Kidney tubule cell (primary cell): ENCODE results near the gene ST6GAL1.
A peak's percentile ranks its signal among the peaks of the same experiment; 100 is the strongest.
"Not testable (repeated sequence)": the region's sequence is repeated elsewhere in the genome, so short reads cannot be mapped to it uniquely, and the experiment has no call there.

Source experiments
- DNase-seq: peaks from one replicate; pipeline ENCODE4 v3.0.0-alpha.2; 2018; ENCODE audit warnings: low spot score

ST6GAL1 gene

DNA sequence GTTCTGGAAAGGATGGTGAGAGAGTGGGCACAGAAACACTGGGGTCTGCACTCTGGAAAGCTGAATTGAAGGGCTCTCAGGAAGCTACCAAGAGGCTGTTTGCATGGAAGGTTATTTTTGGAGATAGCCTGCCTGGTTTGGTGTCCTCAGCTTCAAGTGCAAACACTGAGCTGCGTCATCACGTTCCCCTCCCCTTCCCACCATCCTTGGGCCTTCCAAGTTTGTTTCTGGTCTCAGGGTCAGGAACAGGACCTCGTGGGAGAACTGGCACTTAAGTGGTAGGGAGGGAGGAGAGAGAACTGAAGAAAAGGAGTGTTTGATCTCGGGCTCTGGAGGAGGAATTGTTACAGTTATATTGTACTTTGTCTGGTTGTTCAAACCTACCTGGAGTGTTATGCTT is 10.6 kb downstream of the ST6GAL1 start:
- no peak for DNase-seq

DNA sequence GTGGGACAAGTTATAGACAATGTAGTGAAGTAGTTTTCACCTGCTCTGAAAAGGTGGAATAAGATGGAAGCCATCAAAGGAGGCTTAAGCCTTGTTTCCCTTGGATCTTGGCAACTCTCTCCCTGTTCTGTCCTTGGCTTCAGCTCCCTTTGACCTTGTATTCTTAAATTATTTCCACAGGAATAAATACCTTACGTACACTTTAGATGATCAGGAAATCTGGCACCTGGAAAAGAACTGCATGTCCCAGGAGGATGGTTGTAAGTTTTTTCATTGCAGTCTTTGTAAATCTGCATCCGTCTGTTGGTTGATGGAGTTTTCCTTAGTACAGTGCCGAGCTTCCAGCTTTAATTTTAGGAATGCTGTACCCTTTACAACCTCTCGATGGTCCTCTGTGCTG is 11.8 kb downstream of the ST6GAL1 start:
- no peak for DNase-seq

DNA sequence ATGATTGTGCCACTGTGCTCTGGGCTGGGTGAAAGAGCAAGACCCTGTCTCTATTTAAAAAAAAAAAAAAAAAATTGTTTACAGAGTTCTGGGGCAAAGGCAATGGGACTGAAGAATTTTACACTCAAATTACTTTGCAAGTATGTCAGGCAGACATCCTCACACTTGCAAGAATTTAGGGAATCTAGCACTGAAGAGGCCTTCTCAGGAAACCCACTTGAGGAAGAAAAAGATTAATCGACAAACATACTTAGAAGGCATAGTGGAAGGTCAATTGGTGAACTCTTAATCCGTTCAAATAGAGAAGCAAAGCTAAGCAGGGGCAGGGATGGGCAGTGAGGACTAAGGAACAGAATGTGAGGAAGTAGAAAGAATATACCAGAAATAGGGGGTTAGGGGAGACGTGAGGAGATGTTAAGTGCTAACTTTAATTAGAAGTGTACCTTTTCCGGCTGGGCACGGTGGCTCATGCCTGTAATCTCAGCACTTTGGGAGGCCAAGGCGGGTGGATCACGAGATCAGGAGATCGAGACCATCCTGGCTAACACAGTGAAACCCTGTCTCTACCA is 15.0 kb downstream of the ST6GAL1 start:
- no peak for DNase-seq

DNA sequence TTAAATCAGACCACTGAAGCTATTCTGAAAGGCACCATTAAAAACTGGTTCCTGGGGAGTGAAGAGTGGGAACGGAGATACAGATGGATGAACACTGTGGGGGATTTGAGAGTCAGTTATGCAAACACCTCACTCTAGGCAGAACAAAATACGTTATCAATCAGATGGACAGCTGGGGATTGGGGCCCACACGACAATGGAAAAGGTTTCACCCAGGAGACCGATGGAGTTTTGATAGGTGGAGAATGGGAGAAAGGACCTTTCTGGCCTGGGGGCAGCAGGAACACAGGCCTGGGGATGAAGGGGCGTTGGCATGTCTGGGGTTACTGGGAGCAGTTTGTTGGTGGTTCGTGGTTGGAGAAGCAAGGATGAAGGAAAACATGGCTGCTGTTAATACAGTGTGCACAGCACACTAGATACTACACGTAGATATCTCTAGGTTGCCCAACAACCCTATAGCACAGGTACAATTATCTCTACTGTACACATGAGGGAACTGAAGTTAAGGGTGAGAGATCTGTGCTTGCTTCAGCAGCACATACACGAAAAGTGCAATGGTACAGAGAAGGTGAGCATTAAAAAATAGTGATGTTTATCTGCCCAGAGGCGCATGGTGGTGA is 16.5 kb downstream of the ST6GAL1 start:
- DNase-seq: no peak

DNA sequence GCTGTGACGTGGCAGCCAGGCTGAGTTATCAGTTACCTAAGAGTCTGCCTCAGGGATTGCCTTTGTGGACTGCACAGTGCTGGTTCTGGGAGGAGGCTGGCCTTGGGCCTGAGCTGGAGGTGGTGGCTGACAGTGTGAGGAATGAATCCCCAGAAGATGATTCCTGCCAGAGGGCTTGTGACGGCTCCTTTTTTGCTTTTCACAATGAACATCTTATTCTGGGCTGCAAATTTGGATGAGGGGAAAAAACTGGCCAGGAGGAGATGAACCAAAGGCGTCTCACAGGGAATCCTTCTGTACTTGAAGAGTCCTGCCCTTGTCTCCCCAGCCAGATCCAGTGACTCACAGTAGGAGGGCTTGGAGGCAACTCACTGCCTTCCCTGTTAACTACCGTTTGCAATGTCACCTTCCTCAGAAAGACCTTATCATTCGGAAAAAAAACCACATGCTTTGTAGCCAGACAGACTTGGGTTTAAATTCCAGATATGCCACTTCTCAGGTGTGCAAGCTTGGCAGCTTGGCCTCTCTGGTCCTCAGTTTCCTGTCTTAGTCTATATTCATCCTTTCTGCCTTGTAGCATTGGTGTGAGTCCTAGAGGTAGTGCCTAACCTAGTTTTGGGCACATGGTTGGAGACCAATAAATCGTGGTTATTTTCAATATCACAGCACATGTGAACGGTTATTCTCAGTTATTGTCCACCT is 19.1 kb downstream of the ST6GAL1 start:
- peak; percentile 27 for DNase-seq

DNA sequence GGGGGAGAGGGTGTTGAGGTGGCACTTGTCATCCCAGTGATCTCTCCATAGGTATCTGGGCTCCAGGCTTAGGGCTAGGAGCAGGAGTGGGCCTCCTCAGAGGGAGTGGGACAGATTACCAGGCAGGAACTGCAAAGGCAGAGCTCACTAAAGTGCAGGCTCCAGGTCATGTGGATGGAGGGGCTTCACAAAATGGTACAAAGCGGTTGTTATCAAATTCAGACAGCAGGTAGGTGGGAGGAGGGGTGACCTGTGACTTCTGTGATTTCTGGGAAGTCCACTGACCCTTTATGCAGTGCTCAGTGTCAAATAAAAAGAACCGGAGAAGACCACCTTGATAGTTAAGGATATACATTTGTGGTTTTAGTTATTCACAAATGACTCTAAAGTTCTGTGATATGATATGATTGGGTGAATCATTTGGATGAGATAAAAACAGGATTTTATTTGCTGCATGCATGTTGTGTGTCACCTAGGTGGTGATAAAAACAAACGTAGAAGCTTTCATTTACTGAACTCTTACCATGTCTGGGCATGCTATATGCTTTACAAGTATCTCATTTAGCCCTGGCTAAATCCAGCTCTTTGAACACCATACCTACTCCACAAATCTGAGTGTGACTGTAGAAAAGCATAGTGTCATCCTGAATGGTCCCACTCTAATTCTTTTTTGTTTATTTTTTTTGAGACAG is 20.2 kb downstream of the ST6GAL1 start:
- DNase-seq: no peak

DNA sequence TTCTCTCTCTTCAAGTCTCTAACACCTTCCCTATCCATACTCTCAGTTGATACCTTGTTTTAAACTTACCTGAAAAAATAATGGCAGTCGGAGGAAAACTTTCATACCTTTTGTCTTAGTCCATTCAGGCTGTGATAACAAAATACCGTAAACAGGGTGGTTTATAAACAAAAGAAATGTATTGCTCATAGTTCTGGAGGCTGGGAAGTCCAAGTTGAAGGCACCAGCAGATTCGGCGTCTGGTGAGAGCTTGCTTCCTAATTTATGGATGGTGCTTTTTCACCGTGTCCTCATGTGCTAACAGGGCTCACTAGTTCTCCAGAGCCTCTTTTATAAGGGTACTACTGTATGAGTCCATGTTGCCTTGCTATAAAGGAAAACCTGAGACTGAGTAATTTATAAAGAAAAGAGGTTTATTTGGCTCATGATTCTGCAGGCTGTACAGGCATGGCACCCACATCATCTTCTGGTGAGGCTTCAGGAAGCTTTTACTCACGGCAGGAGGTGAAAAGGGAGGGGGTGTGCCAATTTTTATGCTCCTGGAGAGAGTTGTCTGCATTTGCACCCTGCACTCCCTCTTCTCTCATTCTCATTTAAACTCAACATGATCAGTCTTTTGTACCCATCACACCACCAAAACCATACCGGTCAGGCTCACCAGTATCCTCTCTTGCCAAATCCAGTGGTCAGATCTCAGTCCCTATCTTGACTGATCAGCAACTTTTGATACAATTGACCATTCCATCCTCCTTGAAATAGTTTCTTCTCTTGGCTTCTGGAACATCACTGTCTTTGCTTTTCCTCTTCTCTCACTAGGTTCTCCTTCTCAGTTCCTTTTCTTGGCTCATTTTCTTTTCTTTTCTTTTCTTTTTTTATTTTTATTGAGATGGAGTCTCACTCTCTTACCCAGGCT is 21.6 kb downstream of the ST6GAL1 start:
- DNase-seq: no peak

DNA sequence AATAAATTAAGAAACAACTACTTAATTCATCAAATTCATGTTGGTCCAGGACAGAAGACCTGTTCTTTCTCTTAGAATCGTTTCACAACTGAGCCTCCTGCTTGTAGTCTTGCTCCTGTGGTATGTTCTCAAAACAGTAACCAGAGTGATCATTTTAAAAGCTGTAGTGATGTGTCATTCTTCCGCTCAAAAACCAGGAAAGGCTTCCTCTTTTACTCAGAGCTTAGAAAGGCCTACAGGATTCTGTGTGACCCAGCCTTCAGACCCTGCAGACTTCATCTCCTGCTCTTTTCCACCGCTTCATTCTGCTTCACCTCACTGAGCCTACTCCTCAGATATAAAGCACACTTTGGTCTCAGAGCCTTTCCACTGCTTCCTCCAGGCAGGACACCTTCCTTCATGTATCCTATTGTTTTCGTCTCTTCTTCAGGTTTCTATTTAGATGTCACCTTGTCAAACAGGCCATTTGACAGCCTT is 22.7 kb downstream of the ST6GAL1 start:
- DNase-seq: peak; percentile 52

DNA sequence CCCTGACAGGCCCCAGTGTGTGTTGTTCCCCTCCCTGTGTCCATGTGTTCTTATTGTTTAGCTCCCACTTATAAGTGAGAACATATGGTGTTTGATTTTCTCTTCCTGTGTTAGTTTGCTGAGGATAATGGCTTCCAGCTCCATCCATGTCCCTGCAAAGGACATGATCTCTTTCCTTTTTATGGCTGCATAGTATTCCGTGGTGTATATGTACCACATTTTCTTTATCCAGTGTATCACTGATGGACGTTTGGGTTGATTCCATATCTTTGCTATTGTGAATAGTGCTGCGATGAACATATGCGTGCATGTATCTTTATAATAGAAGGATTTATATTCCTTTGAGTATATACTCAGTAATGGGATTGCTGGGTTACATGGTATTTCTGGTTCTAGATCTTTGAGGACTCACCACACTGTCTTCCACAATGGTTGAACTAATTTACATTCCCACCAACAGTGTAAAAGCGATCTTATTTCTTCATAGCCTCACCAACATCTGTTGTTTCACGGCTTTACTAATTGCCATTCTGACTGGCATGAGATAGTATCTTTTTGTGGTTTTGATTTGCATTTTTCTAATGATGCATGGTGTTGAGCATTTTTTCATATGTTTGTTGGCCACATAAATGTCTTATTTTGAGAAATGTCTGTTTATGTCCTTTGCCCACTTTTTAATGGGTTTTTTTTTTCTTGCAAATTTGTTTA is 23.8 kb downstream of the ST6GAL1 start:
- DNase-seq: not testable (repeated sequence)

DNA sequence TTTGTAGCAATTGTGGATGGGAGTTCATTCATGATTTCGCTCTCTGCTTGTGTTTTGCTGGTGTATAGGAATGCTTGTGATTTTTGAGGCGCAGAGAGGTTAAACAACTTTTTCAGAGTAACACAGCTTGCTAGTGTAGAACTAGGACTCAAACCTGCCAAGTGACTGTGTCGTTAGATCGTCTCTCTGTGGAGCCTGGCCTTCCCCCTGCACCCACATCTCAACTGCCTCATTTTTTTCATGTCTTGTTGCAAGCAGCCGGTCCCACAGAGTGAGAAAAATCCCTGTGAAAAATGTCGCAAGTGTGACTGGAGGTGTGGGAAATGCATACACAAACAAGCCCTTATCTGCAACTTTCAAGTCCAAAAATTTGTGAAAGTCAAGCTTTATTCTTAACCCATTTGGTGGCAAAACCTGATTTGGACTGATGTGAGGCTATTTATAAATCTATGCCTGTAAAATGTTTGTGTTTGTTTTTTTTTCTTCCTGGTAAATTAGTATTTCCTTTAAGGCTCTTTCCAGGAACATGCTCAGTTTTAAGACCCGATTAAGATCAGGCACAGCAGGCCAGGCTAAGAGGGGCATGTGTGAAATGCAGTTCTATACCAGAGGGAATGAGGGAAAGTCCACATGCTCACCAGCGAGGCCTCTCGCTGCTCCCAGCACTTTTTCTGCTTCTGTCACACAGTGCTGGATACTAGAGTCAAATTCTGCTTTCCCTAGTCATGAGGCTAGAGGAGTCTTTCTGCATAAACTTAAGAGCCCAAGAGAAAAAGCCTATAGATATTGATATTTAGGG is 25.8 kb downstream of the ST6GAL1 start:
- no peak for DNase-seq

DNA sequence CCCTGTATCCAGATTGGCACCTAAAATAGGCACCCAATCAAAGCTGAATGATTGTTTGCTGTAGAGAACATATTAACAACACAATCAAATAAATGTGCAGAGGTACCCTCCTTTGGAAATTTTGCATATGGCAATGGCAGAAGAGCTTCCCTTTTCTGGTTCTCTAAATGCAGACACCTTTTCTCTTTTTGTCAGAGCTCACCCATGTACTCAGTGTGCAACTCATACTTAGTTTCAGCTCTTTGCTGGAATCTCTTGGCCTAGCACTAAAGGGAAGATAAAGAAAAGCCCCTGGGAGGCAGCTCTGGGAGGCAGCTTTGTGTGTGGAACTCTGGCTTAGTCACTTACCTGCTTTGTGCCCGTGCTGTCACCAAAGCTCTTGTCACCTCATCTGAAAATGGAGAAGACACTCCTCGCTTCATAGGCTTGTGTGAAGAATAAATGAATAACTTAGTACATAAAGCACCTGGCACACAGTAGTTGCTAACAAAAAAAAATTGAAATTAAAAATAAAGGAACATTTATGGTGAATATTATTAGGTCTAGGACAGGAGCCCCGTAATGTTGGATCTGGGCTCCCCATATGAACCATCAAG is 28.8 kb downstream of the ST6GAL1 start:
- DNase-seq: no peak

DNA sequence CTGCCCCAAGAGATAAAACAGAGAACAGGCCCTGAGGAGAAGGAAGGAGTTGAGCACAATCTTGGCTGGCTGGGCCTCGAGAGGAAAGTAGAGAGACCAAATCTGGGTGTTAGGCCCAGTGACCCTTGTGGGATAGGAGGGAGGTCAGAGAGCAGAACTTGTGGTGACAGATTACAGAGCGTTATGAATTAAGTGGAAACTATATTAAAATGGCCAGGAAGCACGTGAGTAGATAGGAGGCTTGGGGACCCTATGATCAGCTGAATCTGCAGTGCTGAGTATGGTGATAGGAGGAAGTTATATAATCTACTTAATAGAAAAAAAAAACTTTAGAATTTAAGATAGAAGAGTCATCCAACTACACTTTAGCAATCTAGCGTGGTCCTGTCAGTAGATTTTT is 30.0 kb downstream of the ST6GAL1 start:
- no peak for DNase-seq

DNA sequence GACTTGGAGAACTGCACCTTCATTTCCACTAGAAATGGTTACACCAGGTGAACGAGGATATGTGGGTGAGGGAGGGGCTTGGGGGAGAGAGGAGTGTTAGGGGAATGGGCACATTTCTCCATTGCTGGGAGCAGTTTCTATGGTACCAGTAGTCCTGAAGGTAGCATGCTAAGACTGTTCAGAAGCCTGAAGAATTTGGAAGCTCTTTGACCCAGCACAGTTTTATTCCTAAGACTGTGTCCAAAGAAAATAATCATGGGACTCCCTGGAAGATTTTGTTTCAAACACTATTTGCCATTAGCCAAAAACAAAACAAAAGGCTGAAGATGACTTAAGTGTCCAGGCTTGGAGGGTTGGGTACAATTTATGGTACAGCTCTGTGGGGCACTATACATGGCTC is 32.1 kb downstream of the ST6GAL1 start:
- no peak for DNase-seq

DNA sequence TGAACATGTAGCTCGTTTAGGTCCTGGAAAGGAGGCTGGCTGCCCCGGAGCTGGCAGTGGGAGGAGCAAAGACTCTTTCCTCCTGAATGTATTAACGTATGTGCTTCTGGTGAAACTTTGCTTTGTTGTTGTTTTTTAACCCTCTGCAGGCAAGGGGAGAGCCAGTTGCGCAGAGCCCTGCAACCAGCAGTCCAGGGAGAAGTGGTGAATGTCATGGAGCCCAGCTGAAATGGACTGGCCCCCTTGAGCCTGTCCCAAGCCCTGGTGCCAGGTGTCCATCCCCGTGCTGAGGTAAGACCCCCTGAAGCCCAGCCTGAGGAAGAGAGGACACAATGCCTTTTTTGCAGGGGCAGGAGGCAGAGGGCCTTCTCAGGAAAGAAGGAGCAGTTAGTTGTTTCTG is 33.3 kb downstream of the ST6GAL1 start:
- no peak for DNase-seq

DNA sequence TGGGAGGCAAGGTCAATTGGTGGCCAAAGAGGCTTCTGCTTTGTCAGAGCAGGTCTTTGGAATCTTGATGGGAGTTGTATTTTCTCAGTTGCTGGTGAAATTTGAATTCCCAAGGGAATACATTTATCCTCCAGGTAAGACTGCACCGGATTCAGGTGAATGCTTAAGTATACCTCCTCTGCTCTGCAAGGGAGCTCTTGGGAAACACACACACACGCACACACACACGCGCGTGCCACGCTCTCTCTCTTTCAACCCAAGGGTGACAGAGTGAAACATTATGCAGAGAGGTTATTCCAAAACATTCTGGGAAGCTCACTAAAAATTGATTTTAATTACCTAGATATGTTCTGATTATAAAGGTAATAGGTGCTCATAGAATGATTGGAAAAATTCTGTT is 33.7 kb downstream of the ST6GAL1 start:
- peak; percentile 10 for DNase-seq

DNA sequence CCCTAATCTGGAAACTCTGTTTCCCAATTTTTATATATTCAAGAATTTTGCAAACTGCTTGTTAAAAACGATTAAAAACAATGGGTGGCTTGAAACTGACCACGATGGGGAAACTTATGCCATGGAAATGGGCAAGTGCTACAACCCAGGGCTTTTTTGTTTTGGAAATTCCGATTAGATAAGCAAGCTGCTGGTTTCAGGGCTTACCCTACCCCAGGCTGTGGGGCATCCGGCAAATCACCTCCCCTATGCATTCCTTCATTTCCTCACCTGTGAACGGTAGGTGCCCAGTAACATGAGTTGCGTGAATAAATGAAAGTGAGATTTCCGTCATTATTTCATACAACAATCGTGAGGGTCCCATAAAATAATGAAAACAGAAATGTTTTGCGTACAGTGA is 34.3 kb downstream of the ST6GAL1 start:
- DNase-seq: no peak

DNA sequence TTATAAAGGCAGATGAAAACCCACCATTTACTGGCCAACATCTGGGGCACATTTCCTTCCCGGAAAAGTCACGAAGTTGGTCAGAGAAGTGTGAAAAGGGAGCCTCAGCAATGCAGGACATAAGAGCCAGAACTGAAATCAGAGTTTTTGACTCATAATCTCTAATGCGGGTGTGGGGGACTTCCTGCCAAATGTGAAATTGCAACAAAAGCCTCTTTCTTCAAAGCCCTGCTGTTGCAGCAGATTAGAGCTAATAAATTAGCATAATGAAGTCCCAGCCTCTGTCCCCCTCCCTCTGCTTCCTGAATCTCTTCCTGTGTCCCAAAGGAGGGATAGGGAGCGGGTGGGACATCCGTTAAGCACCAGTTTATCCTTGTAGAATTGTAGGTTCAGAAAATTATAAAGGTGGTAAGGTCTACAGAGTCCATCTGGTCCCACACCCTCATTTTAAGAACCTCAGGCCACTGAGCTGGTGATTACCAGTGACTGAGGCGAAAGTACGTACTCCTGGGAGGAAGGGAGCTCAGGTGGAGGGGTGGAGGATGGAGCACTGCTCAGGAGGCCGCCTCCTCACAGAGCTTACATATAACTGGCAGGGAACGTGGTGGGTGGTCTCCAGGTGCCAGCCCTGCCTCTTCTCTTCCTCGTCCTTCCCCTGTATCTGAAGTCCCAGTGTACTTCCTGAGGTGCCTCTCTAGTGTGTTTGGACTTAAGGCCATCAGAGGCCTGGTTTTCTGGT is 35.0 kb downstream of the ST6GAL1 start:
- DNase-seq: no peak

DNA sequence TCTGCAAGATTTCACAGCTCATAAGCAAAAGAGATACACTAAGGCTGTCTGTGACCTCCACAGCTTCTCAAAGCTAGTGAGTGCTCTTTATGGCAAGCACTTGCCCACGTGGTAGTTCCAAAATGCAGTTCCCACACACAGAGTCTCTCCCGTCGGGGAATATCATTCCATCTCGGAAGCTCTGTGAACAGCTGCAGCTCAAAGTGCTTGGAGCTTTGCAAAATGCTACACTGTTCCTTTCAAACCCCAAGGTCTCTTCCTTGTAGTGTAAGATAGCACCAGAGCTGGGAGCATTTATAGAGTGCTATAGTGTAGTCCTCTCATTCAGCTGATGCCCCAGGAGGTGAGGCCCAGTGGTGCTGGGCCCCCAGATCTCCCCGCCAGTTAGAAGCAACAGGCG is 36.1 kb downstream of the ST6GAL1 start:
- DNase-seq: no peak

DNA sequence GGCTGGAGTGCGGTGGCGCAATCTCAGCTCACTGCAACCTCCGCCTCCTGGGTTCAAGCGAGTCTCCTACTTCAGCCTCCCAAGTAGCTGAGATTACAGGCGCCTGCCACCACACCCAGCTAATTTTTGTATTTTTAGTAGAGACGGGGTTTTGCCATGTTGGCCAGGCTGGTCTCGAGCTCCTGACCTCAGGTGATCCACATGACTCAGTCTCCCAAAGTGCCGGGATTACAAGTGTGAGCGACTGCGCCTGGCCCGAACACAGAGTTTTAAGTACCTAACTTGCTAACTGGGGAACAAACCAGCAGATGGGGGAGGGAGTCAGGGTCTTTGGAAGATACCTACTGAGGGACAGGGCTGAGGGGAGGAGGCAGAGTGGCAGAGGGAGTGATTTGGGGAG is 36.9 kb downstream of the ST6GAL1 start:
- not testable (repeated sequence) for DNase-seq
